HepG2 (cell line): ENCODE results near the gene MORN5. TPM values are rescaled to one million over a fixed set of nuclear protein-coding genes. Genes with fewer than 3 reads are reported as not detected.

Source experiments
- ATAC-seq: fragments of 200-7000 bp; cut with Tn5 transposase; 3 replicates; pipeline ENCODE4 v1.9.1; 2020; ENCODE audit warnings: mild to moderate bottlenecking, moderate library complexity
- BruUV-seq: library from RNA; stranded (reverse); fragments of 400-500 nt; replicated peaks from 2 replicates; lab custom pipeline; 2021; lab: Mats Ljungman, UMichigan
- CTCF ChIA-PET: fragments of 300-600 bp; formaldehyde crosslinking; extraction: SDS; loops from one replicate; lab custom pipeline; 2021; ENCODE audit warnings: low total read pairs, inconsistent platforms, low intra/inter-chr PET ratio; lab: Yijun Ruan, JAX
- POLR2A ChIA-PET: fragments of 350-600 bp; sonication (Branson Sonifier 250); formaldehyde crosslinking; loops from one replicate; lab custom pipeline; 2020; ENCODE audit warnings: antibody characterized with exemption, inconsistent platforms; lab: Yijun Ruan, JAX
- DNase-seq: peaks from one replicate; pipeline ENCODE4 v3.0.0-alpha.2; 2015; ENCODE audit warnings: low spot score
- FAIRE-seq: peaks from 3 replicates; lab custom pipeline; 2011; peaks lifted over from hg19 to GRCh38; lab: Jason Lieb, UNC
- H2AFZ ChIP-seq: one replicate; pipeline ENCODE4 v1.6.1; 2011; ENCODE audit warnings: low read length, inconsistent platforms
- H3K27ac ChIP-seq: fragments of 300-600 bp; 3 replicates; pipeline ENCODE4 v1.8.0; 2011; ENCODE audit warnings: mixed run types, mild to moderate bottlenecking, mixed read lengths, low read length, inconsistent platforms; ENCODE audit not compliant: insufficient read depth; ENCODE audit errors: extremely low read length
- H3K27me3 ChIP-seq, 2 experiments: fragments of 200-600 bp in 1 of 2; 2 replicates in 1 of 2; 3 replicates in 1 of 2; pipeline versions ENCODE4 v1.6.0 to v1.8.0; 2011; ENCODE audit warnings: low read length in 2 of 2, mild to moderate bottlenecking in 2 of 2, moderate library complexity in 2 of 2, inconsistent platforms in 1 of 2; ENCODE audit not compliant: insufficient read depth in 2 of 2, control insufficient read depth in 1 of 2
- H3K36me3 ChIP-seq, 2 experiments: fragments of 200-600 bp in 1 of 2; replicated peaks in 1 of 2; 2 replicates in 1 of 2; 3 replicates in 1 of 2; pipeline versions ENCODE4 v1.5.1 to v1.8.0; 2011; ENCODE audit warnings: low read length in 2 of 2, inconsistent platforms in 1 of 2; ENCODE audit not compliant: insufficient read depth in 2 of 2, control insufficient read depth in 1 of 2
- H3K4me1 ChIP-seq: 2 replicates; pipeline ENCODE4 v1.5.1; 2012; ENCODE audit warnings: low read length, inconsistent platforms; ENCODE audit not compliant: insufficient read depth
- H3K4me2 ChIP-seq: 2 replicates; pipeline ENCODE4 v1.6.0; 2011; ENCODE audit warnings: low read depth, low read length, inconsistent platforms
- H3K4me3 ChIP-seq, 3 experiments: fragments of 200-600 bp in 1 of 3; sonication (generic), shearing (Covaris generic) in 1 of 3; replicated peaks in 1 of 3; 2 replicates each; pipeline ENCODE4 v1.5.1; 2011 to 2016; ENCODE audit warnings: low read length in 3 of 3, inconsistent platforms in 2 of 3, low read depth in 2 of 3, mild to moderate bottlenecking in 2 of 3, control low read depth in 1 of 3, mixed read lengths in 1 of 3; ENCODE audit not compliant: insufficient read depth in 1 of 3
- H3K79me2 ChIP-seq: one replicate; pipeline ENCODE4 v1.6.1; 2011; ENCODE audit warnings: low read length, inconsistent platforms; ENCODE audit not compliant: insufficient read depth
- H3K9ac ChIP-seq: 2 replicates; pipeline ENCODE4 v1.6.0; 2011; ENCODE audit warnings: mild to moderate bottlenecking, low read depth, low read length, inconsistent platforms; ENCODE audit not compliant: insufficient read depth
- H3K9me3 ChIP-seq: 2 replicates; pipeline ENCODE4 v1.5.1; 2012; ENCODE audit warnings: mild to moderate bottlenecking, low read length
- H4K20me1 ChIP-seq: 2 replicates; pipeline ENCODE4 v1.6.0; 2011; ENCODE audit warnings: inconsistent platforms, mild to moderate bottlenecking, low read length, moderate library complexity; ENCODE audit not compliant: insufficient read depth
- MBNL3 ChIP-seq: fragments of 250-450 bp; sonication (Bioruptor Pico); conservative IDR thresholded peaks from 2 replicates; pipeline ENCODE4 v1.8.0; 2022; ENCODE audit warnings: mild to moderate bottlenecking, inconsistent platforms
- MED1 ChIP-seq: sonication (generic); formaldehyde crosslinking; IDR thresholded peaks from 2 replicates; pipeline ENCODE4 v1.4.0; 2020; ENCODE audit warnings: missing genetic modification reagents
- MTF2 ChIP-seq: sonication (generic); formaldehyde crosslinking; IDR thresholded peaks from 2 replicates; pipeline ENCODE4 v1.5.0; 2020; ENCODE audit warnings: missing genetic modification reagents, borderline replicate concordance
- NFE2L1 ChIP-seq: sonication (generic); formaldehyde crosslinking; IDR thresholded peaks from 2 replicates; pipeline ENCODE4 v1.4.0; 2020; ENCODE audit warnings: missing genetic modification reagents, mild to moderate bottlenecking, borderline replicate concordance
- SALL2 ChIP-seq: sonication (generic); formaldehyde crosslinking; IDR thresholded peaks from 2 replicates; pipeline ENCODE4 v1.8.1; 2023; ENCODE audit warnings: mild to moderate bottlenecking, missing genetic modification reagents, inconsistent platforms
- THYN1 ChIP-seq: sonication (generic); formaldehyde crosslinking; IDR thresholded peaks from 2 replicates; pipeline ENCODE4 v1.8.1; 2023; ENCODE audit warnings: low read depth, mild to moderate bottlenecking, moderate library complexity, missing genetic modification reagents, borderline replicate concordance
- ZMYM2 ChIP-seq: sonication (generic); formaldehyde crosslinking; IDR thresholded peaks from 2 replicates; pipeline ENCODE4 v1.8.0; 2022; ENCODE audit warnings: mild to moderate bottlenecking, missing genetic modification reagents
- ZNF136 ChIP-seq: sonication (generic); formaldehyde crosslinking; IDR thresholded peaks from 2 replicates; pipeline ENCODE4 v1.8.1; 2022; ENCODE audit warnings: low read depth, mild to moderate bottlenecking, moderate library complexity, missing genetic modification reagents
- ZNF160 ChIP-seq: sonication (generic); formaldehyde crosslinking; IDR thresholded peaks from 2 replicates; pipeline ENCODE4 v1.8.0; 2022; ENCODE audit warnings: mild to moderate bottlenecking, inconsistent platforms, missing genetic modification reagents
- ZNF431 ChIP-seq: sonication (generic); formaldehyde crosslinking; IDR thresholded peaks from 2 replicates; pipeline ENCODE4 v1.9.0; 2022; ENCODE audit warnings: missing genetic modification reagents, low read depth, mild to moderate bottlenecking, borderline replicate concordance
- ZNF549 ChIP-seq: sonication (generic); formaldehyde crosslinking; IDR thresholded peaks from 2 replicates; pipeline ENCODE4 v1.5.0; 2020; ENCODE audit warnings: missing genetic modification reagents
- ZNF775 ChIP-seq: sonication (generic); formaldehyde crosslinking; IDR thresholded peaks from 2 replicates; pipeline ENCODE4 v1.4.0; 2020; ENCODE audit warnings: missing genetic modification reagents, mild to moderate bottlenecking, moderate library complexity, borderline replicate concordance
- WGBS: methylation state at CpG from one replicate; pipeline ENCODE4 v1.1.6; 2017; ENCODE audit warnings: low lambda C conversion rate; 5-methylcytosine and 5-hydroxymethylcytosine counted together
- in situ Hi-C: cut with HindIII; loops from 2 replicates; pipeline ENCODE4 v1.10.0; 2017; ENCODE audit warnings: low pct_unique_long_range_greater_than_20kb; ENCODE audit not compliant: extremely low pct_ligation_motif_present
- intact Hi-C: fragments of 100-400 bp; cut with micrococcal nuclease; formaldehyde crosslinking; loops from one replicate; pipeline ENCODE4 v1.10.0; 2022; ENCODE audit not compliant: unreplicated experiment
- polyA plus RNA-seq, 8 experiments: library from polyadenylated mRNA; depleted of rRNA in 3 of 8; stranded (reverse) in 7 of 8; unstranded in 1 of 8; fragments of >200 nt; fragmentation: Illumina TruSeq in 4 of 8; extraction: Trizol in 4 of 8; gene quantifications; 2 replicates each; pipeline versions ENCODE4 v1.2.1 to v1.2.3, GENCODE V29; 2011 to 2016; ENCODE audit warnings: low read depth in 4 of 8, missing spikeins in 1 of 8, mixed read lengths in 1 of 8; ENCODE audit not compliant: insufficient read depth in 1 of 8
- total RNA-seq, 5 experiments: library from RNA; depleted of rRNA; stranded (reverse); fragments of >200 nt; fragmentation: Illumina TruSeq; extraction: Trizol; gene quantifications; 2 replicates each; pipeline ENCODE4 v1.2.3, GENCODE V29; 2016; ENCODE audit warnings: low read depth in 1 of 5
- TF ChIP-seq, protein P1 (sequence below): sonication (generic); formaldehyde crosslinking; IDR thresholded peaks from 2 replicates; pipeline ENCODE4 v1.5.1; 2020; ENCODE audit warnings: missing genetic modification reagents, mild to moderate bottlenecking, borderline replicate concordance
- TF ChIP-seq, protein P2 (sequence below): sonication (generic); formaldehyde crosslinking; IDR thresholded peaks from one replicate; pipeline ENCODE4 v1.5.1; 2020; ENCODE audit warnings: mild to moderate bottlenecking, missing genetic modification reagents; ENCODE audit errors: not compliant biosample characterization
- TF ChIP-seq, protein P3 (sequence below): sonication (generic); formaldehyde crosslinking; IDR thresholded peaks from 2 replicates; pipeline ENCODE4 v1.8.1; 2023; ENCODE audit warnings: missing genetic modification reagents, mild to moderate bottlenecking, borderline replicate concordance
- TF ChIP-seq, protein P4 (sequence below): sonication (generic); formaldehyde crosslinking; IDR thresholded peaks from 2 replicates; pipeline ENCODE4 v1.5.0; 2020; ENCODE audit warnings: missing genetic modification reagents

Gene MORN5
- total and polyA plus RNA-seq, 2 of the 13 experiments (the other 11 are each of a cell fraction or from before 2014, with no cell fraction given): not detected

DNA sequence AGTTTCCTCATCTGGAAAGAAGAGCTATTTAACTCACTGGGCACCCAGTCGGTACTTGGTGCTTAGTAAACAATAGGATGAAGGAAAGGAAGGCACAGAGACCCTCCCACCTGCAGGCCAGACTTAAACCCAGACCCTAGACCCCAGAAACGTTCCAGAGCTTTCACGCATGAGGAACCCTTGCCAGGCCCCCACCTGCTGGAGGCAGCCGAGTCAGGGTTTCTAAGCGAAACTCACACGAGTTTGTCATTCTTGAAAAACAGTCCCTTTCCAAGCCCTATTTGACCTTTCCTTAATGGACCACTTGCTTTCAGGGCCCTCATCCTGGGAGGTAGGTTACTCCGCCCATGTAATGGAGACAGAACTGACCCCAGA, 30.8 kb upstream of the MORN5 start:
- no peaks in the 10 kb centered on the region for H4K20me1 ChIP-seq
- H3K36me3 ChIP-seq: no peaks in the 10 kb centered on the region
- in situ Hi-C loops (loop anchor here (10.0 kb wide), 1 partner anchor 326 kb away; no protein-coding TSS in a partner anchor), intact Hi-C loops (no loop called here)
- DNase-seq: no peak
- POLR2A ChIA-PET: no interaction called here
- H3K79me2 ChIP-seq: no peaks in the 10 kb centered on the region
- 28% methylated on average over 7 of the region's 7 CpGs for WGBS
- BruUV-seq: no TSS peak
- H3K9ac ChIP-seq: no peak overlapping the region
- no peaks in the 10 kb centered on the region for H3K9me3 ChIP-seq
- no peak for ATAC-seq
- no peak overlapping the region for H3K27ac ChIP-seq
- H3K4me3 ChIP-seq: no peak overlapping the region
- no peak for FAIRE-seq
- H3K27me3 ChIP-seq: peaks cover 0 to 20% of the 10 kb centered on the region in 2 experiments; a peak in 1 of 5 replicates
- H3K4me1 ChIP-seq: peaks cover 39% of the 10 kb centered on the region
- H3K4me2 ChIP-seq: no peak overlapping the region
- no peak overlapping the region for H2AFZ ChIP-seq
- CTCF ChIA-PET: no interaction called here
- TF ChIP-seq ZNF549 (CRISPR knock-in tag): no peak
- TF ChIP-seq, protein P1, sequence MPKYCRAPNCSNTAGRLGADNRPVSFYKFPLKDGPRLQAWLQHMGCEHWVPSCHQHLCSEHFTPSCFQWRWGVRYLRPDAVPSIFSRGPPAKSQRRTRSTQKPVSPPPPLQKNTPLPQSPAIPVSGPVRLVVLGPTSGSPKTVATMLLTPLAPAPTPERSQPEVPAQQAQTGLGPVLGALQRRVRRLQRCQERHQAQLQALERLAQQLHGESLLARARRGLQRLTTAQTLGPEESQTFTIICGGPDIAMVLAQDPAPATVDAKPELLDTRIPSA (CRISPR knock-in tag): no peak
- TF ChIP-seq SALL2 (CRISPR knock-in tag): no peak
- TF ChIP-seq ZNF160: no peak
- TF ChIP-seq ZNF136 (CRISPR knock-in tag): no peak
- TF ChIP-seq MED1: no peak
- no peak for TF ChIP-seq MBNL3 (CRISPR knock-in tag)
- TF ChIP-seq, protein P2, sequence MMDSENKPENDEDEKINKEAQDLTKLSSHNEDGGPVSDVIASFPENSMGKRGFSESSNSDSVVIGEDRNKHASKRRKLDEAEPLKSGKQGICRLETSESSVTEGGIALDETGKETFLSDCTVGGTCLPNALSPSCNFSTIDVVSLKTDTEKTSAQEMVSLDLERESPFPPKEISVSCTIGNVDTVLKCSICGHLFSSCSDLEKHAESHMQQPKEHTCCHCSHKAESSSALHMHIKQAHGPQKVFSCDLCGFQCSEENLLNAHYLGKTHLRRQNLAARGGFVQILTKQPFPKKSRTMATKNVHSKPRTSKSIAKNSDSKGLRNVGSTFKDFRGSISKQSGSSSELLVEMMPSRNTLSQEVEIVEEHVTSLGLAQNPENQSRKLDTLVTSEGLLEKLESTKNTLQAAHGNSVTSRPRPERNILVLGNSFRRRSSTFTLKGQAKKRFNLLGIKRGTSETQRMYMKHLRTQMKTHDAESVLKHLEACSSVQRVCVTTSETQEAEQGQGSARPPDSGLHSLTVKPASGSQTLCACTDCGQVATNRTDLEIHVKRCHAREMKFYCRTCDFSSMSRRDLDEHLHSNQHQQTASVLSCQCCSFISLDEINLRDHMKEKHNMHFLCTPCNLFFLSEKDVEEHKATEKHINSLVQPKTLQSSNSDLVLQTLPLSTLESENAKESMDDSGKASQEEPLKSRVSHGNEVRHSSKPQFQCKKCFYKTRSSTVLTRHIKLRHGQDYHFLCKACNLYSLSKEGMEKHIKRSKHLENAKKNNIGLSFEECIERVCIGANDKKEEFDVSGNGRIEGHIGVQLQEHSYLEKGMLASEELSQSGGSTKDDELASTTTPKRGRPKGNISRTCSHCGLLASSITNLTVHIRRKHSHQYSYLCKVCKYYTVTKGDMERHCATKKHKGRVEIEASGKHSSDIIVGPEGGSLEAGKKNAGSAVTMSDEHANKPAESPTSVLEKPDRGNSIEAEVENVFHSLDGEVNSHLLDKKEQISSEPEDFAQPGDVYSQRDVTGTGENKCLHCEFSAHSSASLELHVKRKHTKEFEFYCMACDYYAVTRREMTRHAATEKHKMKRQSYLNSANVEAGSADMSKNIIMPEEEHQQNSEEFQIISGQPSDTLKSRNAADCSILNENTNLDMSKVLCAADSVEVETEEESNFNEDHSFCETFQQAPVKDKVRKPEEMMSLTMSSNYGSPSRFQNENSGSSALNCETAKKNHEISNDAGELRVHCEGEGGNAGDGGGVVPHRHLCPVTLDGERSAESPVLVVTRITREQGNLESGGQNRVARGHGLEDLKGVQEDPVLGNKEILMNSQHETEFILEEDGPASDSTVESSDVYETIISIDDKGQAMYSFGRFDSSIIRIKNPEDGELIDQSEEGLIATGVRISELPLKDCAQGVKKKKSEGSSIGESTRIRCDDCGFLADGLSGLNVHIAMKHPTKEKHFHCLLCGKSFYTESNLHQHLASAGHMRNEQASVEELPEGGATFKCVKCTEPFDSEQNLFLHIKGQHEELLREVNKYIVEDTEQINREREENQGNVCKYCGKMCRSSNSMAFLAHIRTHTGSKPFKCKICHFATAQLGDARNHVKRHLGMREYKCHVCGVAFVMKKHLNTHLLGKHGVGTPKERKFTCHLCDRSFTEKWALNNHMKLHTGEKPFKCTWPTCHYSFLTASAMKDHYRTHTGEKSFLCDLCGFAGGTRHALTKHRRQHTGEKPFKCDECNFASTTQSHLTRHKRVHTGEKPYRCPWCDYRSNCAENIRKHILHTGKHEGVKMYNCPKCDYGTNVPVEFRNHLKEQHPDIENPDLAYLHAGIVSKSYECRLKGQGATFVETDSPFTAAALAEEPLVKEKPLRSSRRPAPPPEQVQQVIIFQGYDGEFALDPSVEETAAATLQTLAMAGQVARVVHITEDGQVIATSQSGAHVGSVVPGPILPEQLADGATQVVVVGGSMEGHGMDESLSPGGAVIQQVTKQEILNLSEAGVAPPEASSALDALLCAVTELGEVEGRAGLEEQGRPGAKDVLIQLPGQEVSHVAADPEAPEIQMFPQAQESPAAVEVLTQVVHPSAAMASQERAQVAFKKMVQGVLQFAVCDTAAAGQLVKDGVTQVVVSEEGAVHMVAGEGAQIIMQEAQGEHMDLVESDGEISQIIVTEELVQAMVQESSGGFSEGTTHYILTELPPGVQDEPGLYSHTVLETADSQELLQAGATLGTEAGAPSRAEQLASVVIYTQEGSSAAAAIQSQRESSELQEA (CRISPR knock-in tag): no peak
- TF ChIP-seq ZNF775 (CRISPR knock-in tag): no peak
- TF ChIP-seq THYN1 (CRISPR knock-in tag): no peak
- TF ChIP-seq MTF2 (CRISPR knock-in tag): no peak
- TF ChIP-seq, protein P3, sequence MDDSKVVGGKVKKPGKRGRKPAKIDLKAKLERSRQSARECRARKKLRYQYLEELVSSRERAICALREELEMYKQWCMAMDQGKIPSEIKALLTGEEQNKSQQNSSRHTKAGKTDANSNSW (CRISPR knock-in tag): no peak
- no peak for TF ChIP-seq ZMYM2
- TF ChIP-seq, protein P4, sequence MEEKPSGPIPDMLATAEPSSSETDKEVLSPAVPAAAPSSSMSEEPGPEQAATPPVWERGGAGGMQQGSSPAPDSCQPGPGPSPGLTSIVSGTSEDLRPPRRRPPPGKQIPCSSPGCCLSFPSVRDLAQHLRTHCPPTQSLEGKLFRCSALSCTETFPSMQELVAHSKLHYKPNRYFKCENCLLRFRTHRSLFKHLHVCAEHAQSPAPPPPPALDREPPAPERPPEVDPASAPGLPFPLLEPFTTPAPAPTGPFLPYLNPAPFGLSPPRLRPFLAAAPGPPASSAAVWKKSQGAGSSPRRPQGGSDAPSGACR (CRISPR knock-in tag): no peak
- TF ChIP-seq NFE2L1 (CRISPR knock-in tag): no peak
- no peak for TF ChIP-seq ZNF431
